Endothelial cell of umbilical vein (primary cell): Measurements from ENCODE around the gene APLN. TPM values are rescaled to one million over a fixed set of nuclear protein-coding genes. Genes with fewer than 3 reads are reported as not detected.

Source experiments
- BruUV-seq: library from RNA; stranded (reverse); fragments of 400-500 nt; replicated peaks from 2 replicates; lab custom pipeline; 2021; lab: Mats Ljungman, UMichigan
- CTCF ChIA-PET: fragments of 300-600, 350-600 bp; sonication (Branson Sonifier 250); formaldehyde crosslinking; loops from one replicate; lab custom pipeline; 2021; ENCODE audit warnings: antibody characterized with exemption, inconsistent platforms; lab: Charles Lee
- POLR2A ChIA-PET: fragments of 300-600, 350-600 bp; sonication (Branson Sonifier 250); formaldehyde crosslinking; loops from one replicate; lab custom pipeline; 2021; ENCODE audit warnings: antibody characterized with exemption, inconsistent platforms; lab: Charles Lee
- DNase-seq: peaks from one replicate; pipeline ENCODE4 v3.0.0-alpha.2; 2011; ENCODE audit warnings: low read depth, low spot score
- FAIRE-seq: peaks from 2 replicates; lab custom pipeline; 2011; peaks lifted over from hg19 to GRCh38; lab: Jason Lieb, UNC
- H2AFZ ChIP-seq: 2 replicates; pipeline ENCODE4 v1.6.0; 2012; ENCODE audit warnings: low read depth, low read length, control low read depth, inconsistent platforms
- H3K27ac ChIP-seq: 2 replicates; pipeline ENCODE4 v1.5.1; 2011; ENCODE audit warnings: low read depth, mild to moderate bottlenecking, control low read depth, low read length, moderate library complexity; ENCODE audit not compliant: insufficient read depth
- H3K27me3 ChIP-seq, 2 experiments: 2 replicates each; pipeline versions ENCODE4 v1.6.0 to v1.6.1; 2011; ENCODE audit warnings: low read length in 2 of 2, mixed read lengths in 1 of 2; ENCODE audit not compliant: control insufficient read depth in 2 of 2, insufficient read depth in 2 of 2
- H3K36me3 ChIP-seq, 2 experiments: 2 replicates in 1 of 2; 3 replicates in 1 of 2; pipeline ENCODE4 v1.5.1; 2011; ENCODE audit warnings: low read length in 2 of 2, mild to moderate bottlenecking in 1 of 2, moderate library complexity in 1 of 2; ENCODE audit not compliant: control insufficient read depth in 2 of 2, insufficient read depth in 2 of 2; ENCODE audit errors: extremely low read depth in 1 of 2
- H3K4me1 ChIP-seq: 3 replicates; pipeline ENCODE4 v1.5.1; 2011; ENCODE audit warnings: mild to moderate bottlenecking, low read length; ENCODE audit not compliant: control insufficient read depth, insufficient read depth; ENCODE audit errors: extremely low read depth
- H3K4me2 ChIP-seq: 2 replicates; pipeline ENCODE4 v1.6.1; 2011; ENCODE audit warnings: low read length, control low read depth, mixed read lengths; ENCODE audit not compliant: insufficient read depth
- H3K4me3 ChIP-seq, 3 experiments: fragments of 200-600 bp in 1 of 3; sonication (generic), shearing (Covaris generic) in 1 of 3; replicated peaks in 1 of 3; 2 replicates each; pipeline ENCODE4 v1.5.1; 2011 to 2016; ENCODE audit warnings: control low read depth in 3 of 3, low read length in 3 of 3, mild to moderate bottlenecking in 2 of 3, inconsistent platforms in 1 of 3, low read depth in 1 of 3, moderate library complexity in 1 of 3; ENCODE audit not compliant: insufficient read depth in 1 of 3
- H3K79me2 ChIP-seq: 2 replicates; pipeline ENCODE4 v1.6.0; 2012; ENCODE audit warnings: low read length, inconsistent platforms; ENCODE audit not compliant: control insufficient read depth, insufficient read depth
- H3K9ac ChIP-seq: replicated peaks from 2 replicates; pipeline ENCODE3; 2011; ENCODE audit warnings: low read length, control low read depth; ENCODE audit not compliant: insufficient read depth; ENCODE audit errors: extremely low read depth
- H3K9me1 ChIP-seq: replicated peaks from 3 replicates; pipeline ENCODE4 v1.6.0; 2011; ENCODE audit warnings: mild to moderate bottlenecking, low read length; ENCODE audit not compliant: control insufficient read depth, insufficient read depth; ENCODE audit errors: extremely low read depth
- H3K9me3 ChIP-seq: replicated peaks from 2 replicates; pipeline ENCODE4 v1.5.1; 2012; ENCODE audit warnings: low read length, inconsistent platforms; ENCODE audit not compliant: control insufficient read depth, insufficient read depth
- H4K20me1 ChIP-seq: replicated peaks from 2 replicates; pipeline ENCODE3; 2011; ENCODE audit warnings: mild to moderate bottlenecking, low read length; ENCODE audit not compliant: control insufficient read depth, insufficient read depth; ENCODE audit errors: extremely low read depth
- CTCF ChIP-seq, 2 donors: IDR thresholded peaks; 1 replicate in 1 of 2; 2 replicates in 1 of 2; pipeline ENCODE4 v1.5.1; 2011; ENCODE audit warnings: low read length in 2 of 2, mild to moderate bottlenecking in 2 of 2, moderate library complexity in 2 of 2, control low read depth in 1 of 2, inconsistent platforms in 1 of 2, low read depth in 1 of 2; ENCODE audit not compliant: insufficient read depth in 1 of 2; ENCODE audit errors: extremely low read depth in 1 of 2
- MYC ChIP-seq: IDR thresholded peaks from one replicate; pipeline ENCODE4 v1.6.1; 2011; ENCODE audit warnings: mild to moderate bottlenecking, low read depth, low read length
- POLR2AphosphoS5 ChIP-seq: IDR thresholded peaks from 2 replicates; pipeline ENCODE4 v1.6.1; 2012; ENCODE audit warnings: low read depth, mild to moderate bottlenecking, control low read depth, low read length, moderate library complexity; ENCODE audit not compliant: insufficient read depth
- dilution Hi-C: fragments of 300-500 bp; cut with MboI; formaldehyde crosslinking; loops from one replicate; pipeline ENCODE4 v1.15.0; 2019; ENCODE audit warnings: low sequenced_read_pairs; ENCODE audit not compliant: extremely low pct_ligation_motif_present
- intact Hi-C: fragments of 100-400 bp; cut with micrococcal nuclease; formaldehyde crosslinking; loops from one replicate; pipeline ENCODE4 v1.10.0; 2022
- polyA plus RNA-seq, 4 experiments: library from polyadenylated mRNA; depleted of rRNA in 3 of 4; stranded (reverse) in 3 of 4; unstranded in 1 of 4; fragments of >200 nt; gene quantifications; 2 replicates each; pipeline versions ENCODE4 v1.2.1 to v1.2.3, GENCODE V29; 2011 to 2012; ENCODE audit warnings: missing spikeins in 1 of 4
- total RNA-seq: library from RNA; stranded (reverse); gene quantifications from 2 replicates; pipeline ENCODE4 v1.2.3, GENCODE V29; 2021

Gene APLN
- total and polyA plus RNA-seq, 2 donors (not counting 3 experiments of a cell fraction or from before 2014, with no cell fraction given) = 230 to 466 TPM

- no peaks in the 10 kb centered on the region for H3K9me1 ChIP-seq
- FAIRE-seq (peak; percentile 92), DNase-seq (peak; percentile 69)
- H3K79me2 ChIP-seq = no peaks in the 10 kb centered on the region
- peaks cover 7% of the 10 kb centered on the region for H3K4me1 ChIP-seq
- ChIA-PET POLR2A (no interaction called here), CTCF (interaction anchor here (0.5 to 8.1 kb wide), 10 partner anchors 9 to 137 kb away, joined by 3 to 142 read pairs (median 4); partner anchors contain the start of gene APLN)
- peak; percentile 78 to 79 for TF ChIP-seq CTCF (IDR thresholded peaks at IDR 0.05; ENCODE audit: extremely low read depth in 1 of 2, insufficient read depth in 1 of 2, low read depth in 1 of 2, low read length in 2 of 2)
- TF ChIP-seq MYC = no peak
- TF ChIP-seq POLR2AphosphoS5 = no peak
- intact Hi-C loops (loop anchor here (1.0 kb wide), 4 partner anchors 14 to 89 kb away; no protein-coding TSS in a partner anchor), dilution Hi-C loops (no loop called here)
- no peak overlapping the region for H3K9ac ChIP-seq
- no peaks in the 10 kb centered on the region for H3K27me3 ChIP-seq
- H3K9me3 ChIP-seq = no peaks in the 10 kb centered on the region
- no TSS peak for BruUV-seq
- H4K20me1 ChIP-seq = no peaks in the 10 kb centered on the region
- peak overlapping the region; percentile 1 for H3K27ac ChIP-seq
- peak overlapping the region; percentile 45 for H2AFZ ChIP-seq
- H3K4me2 ChIP-seq = no peak overlapping the region
- H3K4me3 ChIP-seq = no peak overlapping the region
- H3K36me3 ChIP-seq = no peaks in the 10 kb centered on the region
Measured at GRCh38 chrX:129637217-129638109, 17.3 kb downstream of the APLN start.
